Endothelial cell of umbilical vein (primary cell): ENCODE measurements around the gene CLTCL1. TPM values are rescaled to one million over a fixed set of nuclear protein-coding genes. Genes with fewer than 3 reads are reported as not detected.

Source experiments
- BruUV-seq: library from RNA; stranded (reverse); fragments of 400-500 nt; replicated peaks from 2 replicates; lab custom pipeline; 2021; lab: Mats Ljungman, UMichigan
- CTCF ChIA-PET: fragments of 300-600, 350-600 bp; sonication (Branson Sonifier 250); formaldehyde crosslinking; loops from one replicate; lab custom pipeline; 2021; ENCODE audit warnings: antibody characterized with exemption, inconsistent platforms; lab: Charles Lee
- POLR2A ChIA-PET: fragments of 300-600, 350-600 bp; sonication (Branson Sonifier 250); formaldehyde crosslinking; loops from one replicate; lab custom pipeline; 2021; ENCODE audit warnings: antibody characterized with exemption, inconsistent platforms; lab: Charles Lee
- DNase-seq: peaks from one replicate; pipeline ENCODE4 v3.0.0-alpha.2; 2011; ENCODE audit warnings: low read depth, low spot score
- FAIRE-seq: peaks from 2 replicates; lab custom pipeline; 2011; peaks lifted over from hg19 to GRCh38; lab: Jason Lieb, UNC
- H2AFZ ChIP-seq: 2 replicates; pipeline ENCODE4 v1.6.0; 2012; ENCODE audit warnings: low read depth, low read length, control low read depth, inconsistent platforms
- H3K27ac ChIP-seq: 2 replicates; pipeline ENCODE4 v1.5.1; 2011; ENCODE audit warnings: low read depth, mild to moderate bottlenecking, control low read depth, low read length, moderate library complexity; ENCODE audit not compliant: insufficient read depth
- H3K27me3 ChIP-seq, 2 experiments: 2 replicates each; pipeline versions ENCODE4 v1.6.0 to v1.6.1; 2011; ENCODE audit warnings: low read length in 2 of 2, mixed read lengths in 1 of 2; ENCODE audit not compliant: control insufficient read depth in 2 of 2, insufficient read depth in 2 of 2
- H3K36me3 ChIP-seq, 2 experiments: 2 replicates in 1 of 2; 3 replicates in 1 of 2; pipeline ENCODE4 v1.5.1; 2011; ENCODE audit warnings: low read length in 2 of 2, mild to moderate bottlenecking in 1 of 2, moderate library complexity in 1 of 2; ENCODE audit not compliant: control insufficient read depth in 2 of 2, insufficient read depth in 2 of 2; ENCODE audit errors: extremely low read depth in 1 of 2
- H3K4me1 ChIP-seq: 3 replicates; pipeline ENCODE4 v1.5.1; 2011; ENCODE audit warnings: mild to moderate bottlenecking, low read length; ENCODE audit not compliant: control insufficient read depth, insufficient read depth; ENCODE audit errors: extremely low read depth
- H3K4me2 ChIP-seq: 2 replicates; pipeline ENCODE4 v1.6.1; 2011; ENCODE audit warnings: low read length, control low read depth, mixed read lengths; ENCODE audit not compliant: insufficient read depth
- H3K4me3 ChIP-seq, 3 experiments: fragments of 200-600 bp in 1 of 3; sonication (generic), shearing (Covaris generic) in 1 of 3; replicated peaks in 1 of 3; 2 replicates each; pipeline ENCODE4 v1.5.1; 2011 to 2016; ENCODE audit warnings: control low read depth in 3 of 3, low read length in 3 of 3, mild to moderate bottlenecking in 2 of 3, inconsistent platforms in 1 of 3, low read depth in 1 of 3, moderate library complexity in 1 of 3; ENCODE audit not compliant: insufficient read depth in 1 of 3
- H3K79me2 ChIP-seq: 2 replicates; pipeline ENCODE4 v1.6.0; 2012; ENCODE audit warnings: low read length, inconsistent platforms; ENCODE audit not compliant: control insufficient read depth, insufficient read depth
- H3K9ac ChIP-seq: replicated peaks from 2 replicates; pipeline ENCODE3; 2011; ENCODE audit warnings: low read length, control low read depth; ENCODE audit not compliant: insufficient read depth; ENCODE audit errors: extremely low read depth
- H3K9me1 ChIP-seq: replicated peaks from 3 replicates; pipeline ENCODE4 v1.6.0; 2011; ENCODE audit warnings: mild to moderate bottlenecking, low read length; ENCODE audit not compliant: control insufficient read depth, insufficient read depth; ENCODE audit errors: extremely low read depth
- H3K9me3 ChIP-seq: replicated peaks from 2 replicates; pipeline ENCODE4 v1.5.1; 2012; ENCODE audit warnings: low read length, inconsistent platforms; ENCODE audit not compliant: control insufficient read depth, insufficient read depth
- H4K20me1 ChIP-seq: replicated peaks from 2 replicates; pipeline ENCODE3; 2011; ENCODE audit warnings: mild to moderate bottlenecking, low read length; ENCODE audit not compliant: control insufficient read depth, insufficient read depth; ENCODE audit errors: extremely low read depth
- EZH2 ChIP-seq: IDR thresholded peaks from 2 replicates; pipeline ENCODE4 v1.6.1; 2012; ENCODE audit warnings: borderline replicate concordance, low read depth, mild to moderate bottlenecking, moderate library complexity, low read length, inconsistent platforms; ENCODE audit not compliant: severe bottlenecking
- FOS ChIP-seq: IDR thresholded peaks from 2 replicates; pipeline ENCODE4 v1.6.1; 2011; ENCODE audit warnings: mild to moderate bottlenecking, low read length, moderate library complexity, borderline replicate concordance; ENCODE audit not compliant: insufficient read depth
- GATA2 ChIP-seq: IDR thresholded peaks from 2 replicates; pipeline ENCODE4 v1.7.0; 2011; ENCODE audit warnings: low read depth, mild to moderate bottlenecking, moderate library complexity, mixed read lengths, low read length; ENCODE audit not compliant: insufficient read length, insufficient read depth
- JUN ChIP-seq: IDR thresholded peaks from 2 replicates; pipeline ENCODE4 v1.6.1; 2011; ENCODE audit warnings: borderline replicate concordance, low read depth; ENCODE audit not compliant: insufficient read length, insufficient read depth
- MYC ChIP-seq: IDR thresholded peaks from one replicate; pipeline ENCODE4 v1.6.1; 2011; ENCODE audit warnings: mild to moderate bottlenecking, low read depth, low read length
- POLR2A ChIP-seq: IDR thresholded peaks from 2 replicates; pipeline ENCODE4 v1.6.1; 2012; ENCODE audit warnings: low read depth, mild to moderate bottlenecking, control low read depth, low read length
- POLR2AphosphoS5 ChIP-seq: IDR thresholded peaks from 2 replicates; pipeline ENCODE4 v1.6.1; 2012; ENCODE audit warnings: low read depth, mild to moderate bottlenecking, control low read depth, low read length, moderate library complexity; ENCODE audit not compliant: insufficient read depth
- dilution Hi-C: fragments of 300-500 bp; cut with MboI; formaldehyde crosslinking; loops from one replicate; pipeline ENCODE4 v1.15.0; 2019; ENCODE audit warnings: low sequenced_read_pairs; ENCODE audit not compliant: extremely low pct_ligation_motif_present
- intact Hi-C: fragments of 100-400 bp; cut with micrococcal nuclease; formaldehyde crosslinking; loops from one replicate; pipeline ENCODE4 v1.10.0; 2022
- polyA plus RNA-seq, 4 experiments: library from polyadenylated mRNA; depleted of rRNA in 3 of 4; stranded (reverse) in 3 of 4; unstranded in 1 of 4; fragments of >200 nt; gene quantifications; 2 replicates each; pipeline versions ENCODE4 v1.2.1 to v1.2.3, GENCODE V29; 2011 to 2012; ENCODE audit warnings: missing spikeins in 1 of 4
- total RNA-seq: library from RNA; stranded (reverse); gene quantifications from 2 replicates; pipeline ENCODE4 v1.2.3, GENCODE V29; 2021
- TF ChIP-seq, protein P1 (sequence below): IDR thresholded peaks from 2 replicates; pipeline ENCODE4 v1.6.1; 2011; ENCODE audit not compliant: insufficient read depth, insufficient read length
- TF ChIP-seq, protein P2 (sequence below), 2 donors: IDR thresholded peaks; 1 replicate in 1 of 2; 2 replicates in 1 of 2; pipeline ENCODE4 v1.5.1; 2011; ENCODE audit warnings: low read length in 2 of 2, mild to moderate bottlenecking in 2 of 2, moderate library complexity in 2 of 2, control low read depth in 1 of 2, inconsistent platforms in 1 of 2, low read depth in 1 of 2; ENCODE audit not compliant: insufficient read depth in 1 of 2; ENCODE audit errors: extremely low read depth in 1 of 2

CLTCL1 gene
- total and polyA plus RNA-seq, 2 donors (not counting 3 experiments of a cell fraction or from before 2014, with no cell fraction given) = 5.0 to 6.2 TPM

DNA sequence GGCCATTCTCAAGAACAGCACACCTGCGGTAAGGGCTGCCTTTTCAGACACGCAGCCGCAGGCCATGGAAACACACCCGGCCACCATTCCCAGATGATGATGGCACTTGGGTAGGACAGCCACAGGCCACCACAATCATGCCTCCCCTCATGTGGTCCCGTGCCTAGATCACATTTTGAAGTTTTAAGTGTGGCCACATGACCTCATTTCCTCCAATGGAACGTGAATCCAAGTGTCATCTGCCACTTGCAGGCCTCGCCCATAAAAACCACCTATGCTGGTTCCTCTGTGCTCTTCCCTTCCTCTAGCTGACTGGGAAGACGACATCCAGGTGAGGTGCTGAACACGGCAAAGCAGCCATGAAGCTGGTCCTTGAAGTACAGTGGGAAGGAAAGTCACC, 68.4 kb downstream of the CLTCL1 start:
- H3K27me3 ChIP-seq = no peaks in the 10 kb centered on the region
- no peak for TF ChIP-seq JUN
- no peak for TF ChIP-seq POLR2A
- TF ChIP-seq, protein P1, sequence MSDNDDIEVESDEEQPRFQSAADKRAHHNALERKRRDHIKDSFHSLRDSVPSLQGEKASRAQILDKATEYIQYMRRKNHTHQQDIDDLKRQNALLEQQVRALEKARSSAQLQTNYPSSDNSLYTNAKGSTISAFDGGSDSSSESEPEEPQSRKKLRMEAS = no peak
- no peak for TF ChIP-seq MYC
- TF ChIP-seq GATA2 = no peak
- TF ChIP-seq, protein P2, sequence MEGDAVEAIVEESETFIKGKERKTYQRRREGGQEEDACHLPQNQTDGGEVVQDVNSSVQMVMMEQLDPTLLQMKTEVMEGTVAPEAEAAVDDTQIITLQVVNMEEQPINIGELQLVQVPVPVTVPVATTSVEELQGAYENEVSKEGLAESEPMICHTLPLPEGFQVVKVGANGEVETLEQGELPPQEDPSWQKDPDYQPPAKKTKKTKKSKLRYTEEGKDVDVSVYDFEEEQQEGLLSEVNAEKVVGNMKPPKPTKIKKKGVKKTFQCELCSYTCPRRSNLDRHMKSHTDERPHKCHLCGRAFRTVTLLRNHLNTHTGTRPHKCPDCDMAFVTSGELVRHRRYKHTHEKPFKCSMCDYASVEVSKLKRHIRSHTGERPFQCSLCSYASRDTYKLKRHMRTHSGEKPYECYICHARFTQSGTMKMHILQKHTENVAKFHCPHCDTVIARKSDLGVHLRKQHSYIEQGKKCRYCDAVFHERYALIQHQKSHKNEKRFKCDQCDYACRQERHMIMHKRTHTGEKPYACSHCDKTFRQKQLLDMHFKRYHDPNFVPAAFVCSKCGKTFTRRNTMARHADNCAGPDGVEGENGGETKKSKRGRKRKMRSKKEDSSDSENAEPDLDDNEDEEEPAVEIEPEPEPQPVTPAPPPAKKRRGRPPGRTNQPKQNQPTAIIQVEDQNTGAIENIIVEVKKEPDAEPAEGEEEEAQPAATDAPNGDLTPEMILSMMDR (IDR thresholded peaks at IDR 0.05; ENCODE audit: extremely low read depth in 1 of 2, insufficient read depth in 1 of 2, low read depth in 1 of 2, low read length in 2 of 2) = no peak
- no peak for TF ChIP-seq FOS
- TF ChIP-seq EZH2 = no peak
- no peak for TF ChIP-seq POLR2AphosphoS5
- H2AFZ ChIP-seq = no peak overlapping the region
- H3K4me1 ChIP-seq = no peaks in the 10 kb centered on the region
- no peaks in the 10 kb centered on the region for H3K9me3 ChIP-seq
- no TSS peak for BruUV-seq
- H3K9me1 ChIP-seq = no peaks in the 10 kb centered on the region
- H3K4me3 ChIP-seq = no peak overlapping the region
- H4K20me1 ChIP-seq = no peaks in the 10 kb centered on the region
- no peak overlapping the region for H3K27ac ChIP-seq
- ChIA-PET POLR2A (no interaction called here), CTCF (interaction anchor here (0.8 to 1.1 kb wide), 2 partner anchors 9 to 43 kb away, joined by 3 read pairs; no protein-coding TSS in a partner anchor)
- no peak for DNase-seq
- FAIRE-seq = no peak
- intact Hi-C loops = no loop called here
- no peaks in the 10 kb centered on the region for H3K36me3 ChIP-seq
- no peaks in the 10 kb centered on the region for H3K79me2 ChIP-seq
- dilution Hi-C loops = no loop called here
- H3K9ac ChIP-seq = no peak overlapping the region
- H3K4me2 ChIP-seq = no peak overlapping the region
